Fibroblast of lung (primary cell): Measurements from ENCODE around the gene OVCA2. TPM values are rescaled to one million over a fixed set of nuclear protein-coding genes. Genes with fewer than 3 reads are reported as not detected.

ENCODE experiments used
- DNase-seq, 2 donors: peaks; one replicate each; pipeline versions ENCODE4 v3.0.0 to v3.0.0-alpha.2; 2010; ENCODE audit warnings: low read depth in 2 of 2
- H2AFZ ChIP-seq: 2 replicates; pipeline ENCODE4 v1.5.1; 2012; ENCODE audit warnings: low read length, control low read depth, inconsistent platforms
- H3K27ac ChIP-seq: 2 replicates; pipeline ENCODE4 v1.5.1; 2011; ENCODE audit warnings: low read length, control low read depth; ENCODE audit not compliant: insufficient read depth
- H3K27me3 ChIP-seq: 2 replicates; pipeline ENCODE4 v1.5.1; 2011; ENCODE audit warnings: mild to moderate bottlenecking, low read length; ENCODE audit not compliant: control insufficient read depth, insufficient read depth
- H3K36me3 ChIP-seq: 2 replicates; pipeline ENCODE4 v1.5.1; 2011; ENCODE audit warnings: low read length; ENCODE audit not compliant: control insufficient read depth, insufficient read depth
- H3K4me1 ChIP-seq: 2 replicates; pipeline ENCODE4 v1.5.1; 2011; ENCODE audit warnings: low read length; ENCODE audit not compliant: control insufficient read depth, insufficient read depth; ENCODE audit errors: extremely low read depth
- H3K4me2 ChIP-seq: 2 replicates; pipeline ENCODE4 v1.5.1; 2011; ENCODE audit warnings: low read length, control low read depth; ENCODE audit not compliant: insufficient read depth; ENCODE audit errors: extremely low read depth
- H3K4me3 ChIP-seq, 4 experiments: fragments of 200-600 bp in 1 of 4; sonication (generic) in 1 of 4; replicated peaks in 1 of 4; 2 replicates each; pipeline ENCODE4 v1.5.1; 2011 to 2016; ENCODE audit warnings: low read length in 4 of 4, low read depth in 3 of 4, mild to moderate bottlenecking in 3 of 4, control low read depth in 2 of 4, inconsistent platforms in 1 of 4, mixed read lengths in 1 of 4; ENCODE audit not compliant: insufficient read depth in 1 of 4; ENCODE audit errors: control extremely low read depth in 1 of 4
- H3K79me2 ChIP-seq: 2 replicates; pipeline ENCODE4 v1.5.1; 2012; ENCODE audit warnings: mild to moderate bottlenecking, low read length, inconsistent platforms; ENCODE audit not compliant: control insufficient read depth, insufficient read depth
- H3K9ac ChIP-seq: 2 replicates; pipeline ENCODE4 v1.5.1; 2011; ENCODE audit warnings: mild to moderate bottlenecking, low read length, control low read depth; ENCODE audit not compliant: insufficient read depth
- H3K9me3 ChIP-seq: 2 replicates; pipeline ENCODE4 v1.5.1; 2012; ENCODE audit warnings: low read depth, low read length; ENCODE audit not compliant: control insufficient read depth, insufficient read depth
- H4K20me1 ChIP-seq: 2 replicates; pipeline ENCODE4 v1.5.1; 2011; ENCODE audit warnings: low read length; ENCODE audit not compliant: control insufficient read depth, insufficient read depth; ENCODE audit errors: extremely low read depth
- CTCF ChIP-seq, 2 donors: IDR thresholded peaks in 1 of 2; conservative IDR thresholded peaks in 1 of 2; 1 replicate in 1 of 2; 2 replicates in 1 of 2; pipeline ENCODE4 v1.5.1; 2011 to 2012; ENCODE audit warnings: low read length in 2 of 2, control low read depth in 1 of 2, inconsistent platforms in 1 of 2, low read depth in 1 of 2, mild to moderate bottlenecking in 1 of 2
- EZH2 ChIP-seq: IDR thresholded peaks from 2 replicates; pipeline ENCODE4 v1.5.1; 2012; ENCODE audit warnings: low read length, control low read depth, mild to moderate bottlenecking; ENCODE audit errors: missing control alignments
- polyA plus RNA-seq, 2 donors: library from polyadenylated mRNA; depleted of rRNA in 1 of 2; stranded (reverse) in 1 of 2; unstranded in 1 of 2; fragments of >200 nt; gene quantifications; 2 replicates each; pipeline ENCODE4 v1.2.1, GENCODE V29; 2011 to 2012; ENCODE audit warnings: missing spikeins in 1 of 2
- total RNA-seq: library from RNA; depleted of rRNA; stranded (reverse); fragments of >200 nt; gene quantifications from 2 replicates; pipeline ENCODE4 v1.2.1, GENCODE V29; 2014

OVCA2 gene
- total and polyA plus RNA-seq, 2 donors (not counting 1 experiment from before 2014, with no cell fraction given): 27.9 to 40.6 TPM

DNA sequence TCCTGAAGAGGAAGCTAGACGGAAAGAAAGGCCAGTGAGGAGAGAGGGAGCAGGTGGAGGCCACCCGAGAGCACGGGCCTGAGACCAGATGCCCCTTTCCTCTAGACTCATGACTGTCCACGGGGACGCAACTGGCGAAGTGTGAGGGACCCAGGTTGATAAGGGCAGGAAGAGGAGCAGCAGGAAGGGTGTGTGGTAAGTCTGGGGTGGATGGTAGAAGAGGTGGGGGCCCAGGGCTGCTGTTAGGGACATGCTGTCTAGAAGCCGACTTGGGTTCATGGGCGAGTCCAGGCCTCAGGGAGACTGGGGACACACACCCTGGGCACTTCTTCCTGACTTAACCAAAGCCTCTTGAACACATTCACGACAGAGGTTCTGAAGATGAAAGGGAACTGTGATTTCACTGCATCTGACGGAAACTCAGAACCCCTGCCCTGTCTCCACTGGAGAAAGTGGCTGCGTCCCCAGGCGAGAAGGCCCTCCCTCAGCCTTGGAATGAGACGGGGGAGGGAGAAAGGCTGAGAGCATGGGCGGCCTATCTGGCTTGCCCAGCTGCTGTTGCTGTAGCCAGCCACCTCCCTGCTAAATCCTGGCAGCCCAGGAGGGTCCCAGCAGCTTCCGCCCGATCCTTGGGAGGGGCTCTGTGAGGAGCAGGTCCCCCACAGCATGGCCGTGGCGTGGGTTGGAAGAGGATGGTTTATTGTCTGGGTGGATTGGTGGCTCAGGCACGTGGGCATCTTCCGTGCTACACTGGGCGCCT lies 19.0 kb downstream of the OVCA2 start:
- DNase-seq: peak; percentile 31 to 36
- peak overlapping the region; percentile 85 for H3K27ac ChIP-seq
- no peaks in the 10 kb centered on the region for H4K20me1 ChIP-seq
- H3K4me3 ChIP-seq: peak overlapping the region in 1 of 4 experiments; percentile 6
- H3K4me1 ChIP-seq: peaks cover 62% of the 10 kb centered on the region
- peak overlapping the region; percentile 46 for H3K9ac ChIP-seq
- H3K79me2 ChIP-seq: peaks cover 64% of the 10 kb centered on the region
- H3K36me3 ChIP-seq: peaks cover 40% of the 10 kb centered on the region
- TF ChIP-seq CTCF (conservative IDR thresholded peaks at IDR 0.05 in 1 of 2, IDR thresholded peaks at IDR 0.05 in 1 of 2; ENCODE audit: low read depth in 1 of 2, low read length in 2 of 2): no peak
- no peak for TF ChIP-seq EZH2
- no peaks in the 10 kb centered on the region for H3K9me3 ChIP-seq
- no peaks in the 10 kb centered on the region for H3K27me3 ChIP-seq
- no peak overlapping the region for H3K4me2 ChIP-seq
- H2AFZ ChIP-seq: no peak overlapping the region

GRCh38 chr17:2061441-2061958 lies 19.7 kb downstream of the OVCA2 start:
- Histone ChIP-seq H3K4me2 (no peak overlapping the region), H3K9me3 (no peaks in the 10 kb centered on the region), H3K79me2 (peaks cover 58% of the 10 kb centered on the region), H2AFZ (no peak overlapping the region), H3K9ac (peak overlapping the region; percentile 32), H3K4me1 (peaks cover 68% of the 10 kb centered on the region), H3K27me3 (no peaks in the 10 kb centered on the region), H4K20me1 (no peaks in the 10 kb centered on the region), H3K27ac (peak overlapping the region; percentile 85), H3K4me3 (no peak overlapping the region), H3K36me3 (peaks cover 38% of the 10 kb centered on the region)
- TF ChIP-seq EZH2: no peak
- TF ChIP-seq CTCF (conservative IDR thresholded peaks at IDR 0.05 in 1 of 2, IDR thresholded peaks at IDR 0.05 in 1 of 2; ENCODE audit: low read depth in 1 of 2, low read length in 2 of 2): no peak
- peak in 1 of 2 donors; percentile 17 for DNase-seq

- Histone ChIP-seq H3K27ac (peak overlapping the region; percentile 85), H3K9ac (peak overlapping the region; percentile 26), H3K9me3 (no peaks in the 10 kb centered on the region), H3K4me2 (peak overlapping the region; percentile 29), H3K36me3 (peaks cover 30% of the 10 kb centered on the region), H2AFZ (no peak overlapping the region), H3K4me1 (peaks cover 80% of the 10 kb centered on the region), H3K4me3 (no peak overlapping the region), H3K27me3 (no peaks in the 10 kb centered on the region), H3K79me2 (peaks cover 46% of the 10 kb centered on the region), H4K20me1 (no peaks in the 10 kb centered on the region)
- peak; percentile 39 to 69 for DNase-seq
- no peak for TF ChIP-seq EZH2
- TF ChIP-seq CTCF (conservative IDR thresholded peaks at IDR 0.05 in 1 of 2, IDR thresholded peaks at IDR 0.05 in 1 of 2; ENCODE audit: low read depth in 1 of 2, low read length in 2 of 2): no peak
Observed at GRCh38 chr17:2062571-2063183, 20.9 kb downstream of the OVCA2 start.
